A204.1 (cell line): ENCODE data around the gene BMP7.
"Not testable (repeated sequence)": the region's sequence is repeated elsewhere in the genome, so short reads cannot be mapped to it uniquely, and the experiment has no call there.

Experiments
- FAIRE-seq: peaks from 2 replicates; lab custom pipeline; 2012; peaks lifted over from hg19 to GRCh38; lab: Jason Lieb, UNC

Gene BMP7

DNA sequence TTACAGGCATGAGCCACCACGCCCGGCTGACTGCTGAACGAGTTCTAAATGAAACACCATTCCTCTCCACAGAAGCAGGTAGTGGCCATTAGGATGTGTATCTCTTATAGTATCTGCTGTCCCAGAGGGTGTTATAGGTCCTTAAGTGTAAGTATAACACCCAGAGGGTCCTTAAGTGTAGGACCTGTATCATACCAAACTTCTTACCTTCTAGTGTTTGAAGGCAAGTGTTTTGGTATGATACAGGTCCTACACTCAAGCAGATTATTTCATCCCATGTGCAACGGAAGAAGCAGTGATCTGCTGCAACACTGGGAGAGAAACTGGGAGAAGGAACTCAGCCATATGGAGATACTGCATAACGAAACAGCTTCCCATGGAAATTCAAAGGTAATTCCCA, 17.4 kb downstream of the BMP7 start:
- FAIRE-seq = no peak

DNA sequence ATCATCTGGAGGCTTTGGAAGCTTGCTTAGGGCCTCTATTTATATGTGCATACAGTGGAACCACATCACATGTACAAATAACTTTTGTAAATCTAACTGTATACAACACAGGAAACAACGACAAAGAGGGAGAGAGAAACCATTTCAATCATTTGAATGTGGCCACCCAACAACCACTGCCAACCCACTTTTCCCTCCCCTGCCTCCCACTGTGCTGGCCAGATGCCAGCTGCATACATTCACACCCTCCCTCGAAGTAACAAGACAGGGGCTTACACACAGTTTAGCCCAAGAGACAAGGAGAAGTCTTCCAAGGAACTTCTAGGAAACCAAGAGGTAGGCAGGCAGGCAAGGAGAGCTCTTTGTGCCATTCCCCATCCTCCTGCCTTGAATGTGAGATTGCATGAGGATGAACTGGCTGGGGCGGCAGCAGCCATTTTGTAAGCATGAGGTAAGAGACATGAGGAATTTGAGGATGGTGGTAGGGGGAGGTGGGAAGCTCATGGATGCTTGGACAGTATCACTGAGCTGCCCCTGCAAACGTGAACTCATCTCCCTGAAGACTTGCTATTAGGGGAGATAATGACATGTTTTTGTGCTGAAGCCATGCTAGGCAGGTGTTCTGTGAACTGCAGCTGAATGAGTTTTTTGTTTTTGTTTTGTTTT, 18.2 kb downstream of the BMP7 start:
- no peak for FAIRE-seq

DNA sequence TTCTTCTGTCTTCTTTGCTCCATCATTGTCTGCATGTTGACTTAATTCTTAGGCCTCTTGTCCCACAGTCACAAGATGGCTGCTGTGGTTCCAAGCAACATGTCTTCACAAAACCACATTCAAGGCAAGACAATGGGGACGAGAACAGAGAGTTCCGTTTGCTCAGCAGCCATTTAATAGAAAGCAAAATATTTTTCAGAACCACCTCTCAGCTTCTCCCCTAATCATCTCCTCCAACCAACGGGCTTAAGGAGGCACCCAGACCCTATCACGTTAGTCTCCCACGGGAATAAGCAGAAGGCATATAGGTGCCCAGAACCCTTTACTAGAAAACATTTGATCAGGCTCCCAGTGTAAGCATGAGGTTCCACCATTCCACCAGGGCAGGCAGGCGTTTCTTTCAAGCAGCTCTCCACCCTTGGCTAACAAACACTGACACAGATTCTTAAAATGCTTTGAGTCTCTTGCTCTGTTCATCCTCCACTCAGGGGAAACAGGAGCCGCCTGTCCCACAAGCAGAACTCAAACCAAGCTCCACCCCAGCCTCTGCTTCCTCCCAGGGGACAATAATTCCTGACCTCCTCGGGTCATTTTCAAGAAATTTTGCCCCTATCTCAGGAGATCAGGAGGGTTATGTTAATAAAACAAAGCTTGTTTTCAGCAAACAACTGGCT, 19.0 kb downstream of the BMP7 start:
- no peak for FAIRE-seq

- no peak for FAIRE-seq
Observed at GRCh38 chr20:57245997-57246396, 20.4 kb downstream of the BMP7 start.

DNA sequence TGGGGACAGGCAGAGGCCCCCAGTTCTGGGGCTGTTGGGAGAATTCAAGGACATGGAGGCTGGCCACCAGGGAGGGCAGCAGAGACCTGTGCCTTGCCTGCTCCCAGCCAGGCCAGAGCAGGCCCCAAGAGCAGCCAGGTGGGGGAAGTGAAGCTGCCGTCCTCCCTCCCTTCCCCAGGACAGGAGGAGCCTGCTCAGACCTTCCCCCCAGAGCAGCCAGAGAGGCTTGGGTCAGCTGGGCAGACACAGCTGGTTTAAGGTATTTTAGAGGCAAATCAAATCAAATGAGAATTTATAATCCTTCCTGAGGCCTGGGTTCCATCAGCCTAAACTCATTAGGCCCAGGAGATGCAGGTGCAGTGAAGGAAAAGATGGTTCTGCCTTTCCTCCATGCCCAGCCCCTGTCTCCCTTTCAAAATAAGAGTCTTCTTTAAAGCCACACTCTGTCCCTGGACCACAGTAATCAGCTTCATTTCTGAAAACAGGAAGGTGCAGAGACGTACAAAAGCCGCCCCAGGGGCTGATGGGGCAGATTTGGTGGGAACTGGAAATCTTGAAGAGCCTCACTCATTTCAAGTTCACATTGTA, 21.7 kb downstream of the BMP7 start:
- FAIRE-seq = no peak

DNA sequence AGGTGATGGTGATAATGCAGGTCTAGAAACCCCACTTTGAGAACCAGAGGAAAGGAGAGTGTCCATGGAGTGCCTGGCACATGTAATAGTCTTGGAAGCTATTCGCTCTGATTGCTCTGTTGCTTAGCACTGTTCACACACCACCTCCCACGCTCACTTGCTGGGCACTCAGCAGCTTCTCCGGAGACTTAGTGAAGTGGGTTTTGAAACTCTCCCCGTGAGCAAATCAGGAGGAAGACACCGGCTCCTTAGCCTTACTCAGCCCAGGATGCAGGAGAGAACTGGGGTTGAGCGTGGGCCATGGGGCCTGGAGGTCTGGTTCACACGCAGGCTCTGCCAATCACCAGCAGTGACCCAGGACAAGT, 22.2 kb downstream of the BMP7 start:
- FAIRE-seq = no peak

DNA sequence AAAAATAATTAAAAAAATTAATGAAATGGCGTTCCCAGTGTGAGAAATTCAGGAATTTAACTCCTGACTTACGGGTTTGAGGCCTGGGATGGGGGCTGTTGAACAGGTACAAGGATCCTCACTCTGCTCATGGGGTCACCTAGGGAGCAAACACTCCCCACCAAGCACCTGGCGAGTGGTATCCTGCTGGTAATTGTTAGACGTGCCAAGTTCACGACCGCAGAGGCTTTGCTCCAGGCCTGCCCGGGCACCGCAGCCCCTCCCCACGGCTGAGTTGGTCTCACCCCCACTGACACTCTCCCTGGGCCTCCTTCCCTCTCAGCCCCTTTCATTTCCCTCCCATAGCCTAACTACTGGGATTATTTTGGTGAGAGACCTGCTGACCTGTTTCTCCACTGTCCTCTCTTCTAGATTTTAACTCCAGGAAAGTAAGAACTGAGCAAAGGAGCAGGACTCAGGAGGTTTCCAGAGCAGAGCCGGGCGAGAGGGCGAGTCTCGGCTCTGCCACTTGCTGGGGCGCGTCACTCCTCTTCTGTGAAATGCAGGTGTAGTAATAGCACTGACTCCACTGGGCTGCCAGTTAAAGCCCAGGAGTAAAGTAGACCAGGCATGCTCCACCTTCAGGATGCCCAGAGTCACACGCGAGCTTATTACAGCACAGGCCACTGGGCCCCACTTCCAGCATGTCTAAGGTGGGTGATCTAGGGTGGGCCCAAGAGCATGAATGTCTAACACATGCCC, 22.8 kb downstream of the BMP7 start:
- FAIRE-seq = no peak

DNA sequence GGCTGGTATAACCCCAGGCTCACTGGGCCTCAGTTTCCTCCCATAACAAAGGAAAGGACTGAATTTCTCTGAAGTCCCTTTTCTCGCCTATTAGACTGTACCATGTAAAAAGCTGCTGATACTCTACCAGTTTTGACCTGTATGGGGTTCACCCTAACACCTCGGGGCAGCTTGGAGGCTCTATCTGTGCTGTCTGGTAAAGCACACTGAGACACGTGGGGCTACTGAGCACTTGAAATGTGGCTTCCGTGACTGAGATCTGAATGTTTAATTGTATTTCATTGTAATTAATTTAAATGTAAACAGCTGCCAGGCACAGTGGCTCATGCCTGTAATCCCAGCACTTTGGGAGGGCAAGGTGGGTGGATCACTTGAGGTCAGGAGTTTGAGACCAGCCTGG, 24.0 kb downstream of the BMP7 start:
- FAIRE-seq = no peak

GRCh38 chr20:57241363-57241991, 25.0 kb downstream of the BMP7 start:
- FAIRE-seq = no peak

DNA sequence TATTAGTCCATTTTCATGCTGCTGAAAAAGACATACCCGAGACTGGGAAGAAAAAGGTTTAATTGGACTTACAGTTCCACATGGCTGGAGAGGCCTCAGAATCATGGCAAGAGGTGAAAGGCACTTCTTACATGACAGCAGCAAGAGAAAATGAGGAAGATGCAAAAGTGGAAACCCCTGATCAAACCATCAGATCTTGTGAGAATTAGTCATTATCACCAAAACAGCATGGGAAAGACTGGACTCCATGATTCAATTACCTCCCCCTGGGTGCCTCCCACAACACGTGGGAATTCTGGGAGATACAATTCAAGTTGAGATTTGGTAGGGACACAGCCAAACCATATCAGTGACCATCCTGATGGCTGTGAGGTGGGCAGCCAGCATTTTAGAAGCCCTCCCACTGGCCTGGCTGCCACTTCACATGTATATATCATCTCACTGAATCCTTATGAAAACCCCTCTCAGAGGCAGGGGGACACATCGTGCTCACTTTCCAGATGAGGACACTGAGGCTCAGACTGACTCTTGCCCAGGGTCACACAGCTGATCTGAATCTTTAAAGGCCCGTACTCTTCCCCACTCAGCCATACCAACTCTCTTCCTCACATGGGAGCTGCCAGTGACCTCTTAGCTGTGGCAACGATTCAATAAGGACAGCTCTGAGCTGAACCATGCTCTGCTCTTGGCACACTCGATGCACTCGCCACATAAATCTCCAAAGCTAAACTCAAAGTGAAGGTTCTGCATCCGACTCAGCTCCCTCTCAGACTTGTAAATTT, 25.7 kb downstream of the BMP7 start:
- no peak for FAIRE-seq

- FAIRE-seq = not testable (repeated sequence)
Observed at GRCh38 chr20:57239725-57240124, 26.7 kb downstream of the BMP7 start.

GRCh38 chr20:57239324-57239723, 27.1 kb downstream of the BMP7 start:
- not testable (repeated sequence) for FAIRE-seq

DNA sequence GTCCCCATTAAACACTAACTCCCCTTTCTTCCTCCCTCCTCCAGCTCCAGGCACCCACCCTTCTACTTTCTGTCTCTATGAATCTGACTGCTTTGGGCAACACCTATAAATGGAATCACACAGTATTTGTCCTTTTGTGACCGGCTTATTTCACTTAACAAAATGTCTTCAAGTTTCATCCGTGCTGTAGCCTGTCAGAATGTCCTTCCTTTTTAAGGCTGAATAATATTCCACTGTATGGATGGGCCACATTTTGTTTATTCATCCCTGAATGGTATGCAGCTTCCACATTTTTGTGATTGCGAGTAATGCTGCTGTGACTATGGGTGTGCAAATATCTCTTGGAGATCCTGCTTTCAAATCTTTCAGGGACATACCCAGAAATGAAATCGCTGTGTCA, 28.4 kb downstream of the BMP7 start:
- FAIRE-seq = no peak

- FAIRE-seq = no peak
Observed at GRCh38 chr20:57237585-57237953, 28.9 kb downstream of the BMP7 start.

- no peak for FAIRE-seq
Observed at GRCh38 chr20:57236813-57237584, 29.4 kb downstream of the BMP7 start.

DNA sequence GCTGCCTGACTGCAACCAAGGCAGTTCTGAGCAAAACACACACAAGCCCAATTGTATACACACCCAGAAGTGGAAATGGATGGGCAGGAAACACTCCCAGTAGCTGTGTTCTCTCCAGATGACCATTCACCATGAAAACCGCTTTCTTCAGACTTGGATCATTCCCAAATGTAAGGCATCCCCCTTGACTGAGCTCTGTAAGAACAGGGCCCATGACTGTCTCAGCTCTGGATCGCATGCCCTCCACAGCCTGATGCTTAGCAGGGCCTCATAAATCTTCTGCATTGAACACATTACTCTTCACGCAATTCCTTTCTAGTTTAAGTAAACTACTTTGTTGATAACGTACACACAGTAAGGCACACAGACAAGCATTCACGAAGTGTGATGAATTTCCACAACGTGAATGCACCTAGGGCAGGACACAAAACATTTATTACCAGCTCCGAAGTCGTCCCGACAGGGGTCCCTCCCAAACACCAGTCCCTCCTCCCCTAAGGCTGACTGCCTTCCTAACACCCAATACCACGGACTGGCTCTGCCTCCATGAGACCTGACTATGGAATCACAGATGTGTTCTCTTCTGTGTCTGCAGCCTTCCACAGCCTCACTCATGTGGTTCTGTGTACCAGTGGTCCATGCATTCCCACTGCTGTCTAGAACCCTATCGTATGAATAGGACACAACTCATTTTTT, 31.7 kb downstream of the BMP7 start:
- FAIRE-seq = no peak

- FAIRE-seq = no peak
Observed at GRCh38 chr20:57231951-57232428, 34.5 kb downstream of the BMP7 start.

DNA sequence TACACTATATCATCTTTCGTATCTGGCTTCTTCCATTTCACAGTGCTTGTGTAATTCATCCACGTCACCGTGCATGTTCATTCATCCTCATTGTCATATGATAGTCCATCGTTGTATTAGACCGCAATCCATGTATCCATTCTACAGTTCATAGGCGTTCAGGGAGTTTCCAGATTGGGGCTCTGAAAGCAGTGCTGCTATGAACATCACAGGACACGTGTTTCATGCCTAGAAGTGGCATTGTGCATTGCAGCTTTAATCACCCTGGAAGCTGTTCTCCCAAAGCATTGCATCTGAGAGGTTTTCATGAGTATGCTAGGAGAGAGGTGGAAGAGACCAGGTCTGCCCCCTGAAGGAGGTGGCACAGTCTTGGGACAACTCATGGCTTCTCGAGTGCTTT, 35.3 kb downstream of the BMP7 start:
- FAIRE-seq = no peak

DNA sequence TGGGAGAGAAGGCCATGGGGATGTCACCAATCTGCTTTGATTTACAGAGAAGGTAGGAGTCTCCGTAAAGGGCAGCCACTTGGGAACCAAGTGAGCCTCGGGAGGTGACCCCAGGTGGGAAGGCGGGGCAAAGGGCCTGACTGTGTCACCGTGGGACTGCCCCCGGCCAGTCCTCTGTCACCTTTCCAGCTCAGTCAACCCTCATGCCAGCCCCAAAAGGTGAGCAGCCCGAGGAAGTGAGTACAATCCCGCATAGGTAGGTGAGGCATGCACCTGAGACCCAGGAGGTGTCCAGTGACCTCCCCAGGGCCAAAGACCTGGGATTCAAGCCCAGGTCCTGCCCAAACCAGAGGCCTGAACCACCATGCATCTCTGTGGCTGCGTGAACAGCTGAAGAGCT, 36.2 kb downstream of the BMP7 start:
- FAIRE-seq = no peak

GRCh38 chr20:57229490-57229889, 37.0 kb downstream of the BMP7 start:
- FAIRE-seq = no peak
